HepG2 (cell line): ENCODE data around the gene PAXIP1. TPM values are rescaled to one million over a fixed set of nuclear protein-coding genes. Genes with fewer than 3 reads are reported as not detected.

Source experiments
- BCL6 ChIP-seq: IDR thresholded peaks from 2 replicates; pipeline ENCODE4 v1.6.1; 2016; ENCODE audit warnings: missing genetic modification reagents, missing compliant biosample characterization
- DMAP1 ChIP-seq: IDR thresholded peaks from 2 replicates; pipeline ENCODE4 v1.6.1; 2016
- MAZ ChIP-seq, 2 experiments: sonication (generic) in 1 of 2; formaldehyde crosslinking in 1 of 2; IDR thresholded peaks; 2 replicates each; pipeline versions ENCODE4 v1.5.0 to v1.6.1; 2012 to 2020; ENCODE audit warnings: low read depth in 2 of 2, mild to moderate bottlenecking in 2 of 2, borderline replicate concordance in 1 of 2, improper control_type of control experiment in 1 of 2, low read length in 1 of 2, missing genetic modification reagents in 1 of 2, moderate library complexity in 1 of 2
- MTA1 ChIP-seq: sonication (generic); formaldehyde crosslinking; IDR thresholded peaks from 2 replicates; pipeline ENCODE4 v1.4.0; 2020; ENCODE audit warnings: missing genetic modification reagents, mild to moderate bottlenecking, borderline replicate concordance
- ZHX1 ChIP-seq: sonication (generic); formaldehyde crosslinking; IDR thresholded peaks from 2 replicates; pipeline ENCODE4 v1.8.1; 2022; ENCODE audit warnings: low read depth, mild to moderate bottlenecking, missing genetic modification reagents
- ZNF12 ChIP-seq: sonication (generic); formaldehyde crosslinking; IDR thresholded peaks from 2 replicates; pipeline ENCODE4 v1.5.0; 2020; ENCODE audit warnings: missing genetic modification reagents
- ZNF407 ChIP-seq: sonication (generic); formaldehyde crosslinking; IDR thresholded peaks from one replicate; pipeline ENCODE4 v1.5.1; 2020; ENCODE audit warnings: mild to moderate bottlenecking, missing genetic modification reagents; ENCODE audit errors: not compliant biosample characterization
- ZNF556 ChIP-seq: sonication (generic); formaldehyde crosslinking; IDR thresholded peaks from 2 replicates; pipeline ENCODE4 v1.4.0; 2020; ENCODE audit warnings: mild to moderate bottlenecking, missing genetic modification reagents, borderline replicate concordance
- polyA plus RNA-seq, 8 experiments: library from polyadenylated mRNA; depleted of rRNA in 3 of 8; stranded (reverse) in 7 of 8; unstranded in 1 of 8; fragments of >200 nt; fragmentation: Illumina TruSeq in 4 of 8; extraction: Trizol in 4 of 8; gene quantifications; 2 replicates each; pipeline versions ENCODE4 v1.2.1 to v1.2.3, GENCODE V29; 2011 to 2016; ENCODE audit warnings: low read depth in 4 of 8, missing spikeins in 1 of 8, mixed read lengths in 1 of 8; ENCODE audit not compliant: insufficient read depth in 1 of 8
- total RNA-seq, 5 experiments: library from RNA; depleted of rRNA; stranded (reverse); fragments of >200 nt; fragmentation: Illumina TruSeq; extraction: Trizol; gene quantifications; 2 replicates each; pipeline ENCODE4 v1.2.3, GENCODE V29; 2016; ENCODE audit warnings: low read depth in 1 of 5
- TF ChIP-seq, protein P1 (sequence below): sonication (generic); formaldehyde crosslinking; IDR thresholded peaks from 2 replicates; pipeline ENCODE4 v1.4.0; 2020; ENCODE audit warnings: mild to moderate bottlenecking, low read depth, missing genetic modification reagents
- TF ChIP-seq, protein P2 (sequence below): sonication (generic); formaldehyde crosslinking; conservative IDR thresholded peaks from 2 replicates; pipeline ENCODE4 v1.4.0; 2020; ENCODE audit warnings: missing genetic modification reagents

PAXIP1 gene
- total and polyA plus RNA-seq, 2 of the 13 experiments (the other 11 are each of a cell fraction or from before 2014, with no cell fraction given) = 11.6 to 16.2 TPM

- TF ChIP-seq ZHX1 (CRISPR knock-in tag) (0 out of 2 replicates have a peak, but pooled peaks have one; percentile 31), MAZ (IDR thresholded peaks at IDR 0.05; ENCODE audit: borderline replicate concordance, low read depth, low read length) (peak; percentile 46; the same call in 1 of the 2 replicates), MAZ (CRISPR knock-in tag; IDR thresholded peaks at IDR 0.05; ENCODE audit: low read depth) (peak; percentile 68; the same call in 1 of the 2 replicates), BCL6 (CRISPR knock-in tag) (0 out of 2 replicates have a peak, but pooled peaks have one; percentile 20), ZNF407 (CRISPR knock-in tag) (no peak), ZNF556 (CRISPR knock-in tag) (0 out of 2 replicates have a peak, but pooled peaks have one; percentile 67), ZNF12 (CRISPR knock-in tag) (peak; percentile 45; the same call in 1 of the 2 replicates), DMAP1 (CRISPR knock-in tag) (peak; percentile 49; the same call in 1 of the 2 replicates), MTA1 (CRISPR knock-in tag) (peak; percentile 54; the same call in 1 of the 2 replicates)
- TF ChIP-seq, protein P1, sequence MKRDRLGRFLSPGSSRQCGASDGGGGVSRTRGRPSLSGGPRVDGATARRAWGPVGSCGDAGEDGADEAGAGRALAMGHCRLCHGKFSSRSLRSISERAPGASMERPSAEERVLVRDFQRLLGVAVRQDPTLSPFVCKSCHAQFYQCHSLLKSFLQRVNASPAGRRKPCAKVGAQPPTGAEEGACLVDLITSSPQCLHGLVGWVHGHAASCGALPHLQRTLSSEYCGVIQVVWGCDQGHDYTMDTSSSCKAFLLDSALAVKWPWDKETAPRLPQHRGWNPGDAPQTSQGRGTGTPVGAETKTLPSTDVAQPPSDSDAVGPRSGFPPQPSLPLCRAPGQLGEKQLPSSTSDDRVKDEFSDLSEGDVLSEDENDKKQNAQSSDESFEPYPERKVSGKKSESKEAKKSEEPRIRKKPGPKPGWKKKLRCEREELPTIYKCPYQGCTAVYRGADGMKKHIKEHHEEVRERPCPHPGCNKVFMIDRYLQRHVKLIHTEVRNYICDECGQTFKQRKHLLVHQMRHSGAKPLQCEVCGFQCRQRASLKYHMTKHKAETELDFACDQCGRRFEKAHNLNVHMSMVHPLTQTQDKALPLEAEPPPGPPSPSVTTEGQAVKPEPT = peak; percentile 85; the same call in 1 of the 2 replicates
- TF ChIP-seq, protein P2, sequence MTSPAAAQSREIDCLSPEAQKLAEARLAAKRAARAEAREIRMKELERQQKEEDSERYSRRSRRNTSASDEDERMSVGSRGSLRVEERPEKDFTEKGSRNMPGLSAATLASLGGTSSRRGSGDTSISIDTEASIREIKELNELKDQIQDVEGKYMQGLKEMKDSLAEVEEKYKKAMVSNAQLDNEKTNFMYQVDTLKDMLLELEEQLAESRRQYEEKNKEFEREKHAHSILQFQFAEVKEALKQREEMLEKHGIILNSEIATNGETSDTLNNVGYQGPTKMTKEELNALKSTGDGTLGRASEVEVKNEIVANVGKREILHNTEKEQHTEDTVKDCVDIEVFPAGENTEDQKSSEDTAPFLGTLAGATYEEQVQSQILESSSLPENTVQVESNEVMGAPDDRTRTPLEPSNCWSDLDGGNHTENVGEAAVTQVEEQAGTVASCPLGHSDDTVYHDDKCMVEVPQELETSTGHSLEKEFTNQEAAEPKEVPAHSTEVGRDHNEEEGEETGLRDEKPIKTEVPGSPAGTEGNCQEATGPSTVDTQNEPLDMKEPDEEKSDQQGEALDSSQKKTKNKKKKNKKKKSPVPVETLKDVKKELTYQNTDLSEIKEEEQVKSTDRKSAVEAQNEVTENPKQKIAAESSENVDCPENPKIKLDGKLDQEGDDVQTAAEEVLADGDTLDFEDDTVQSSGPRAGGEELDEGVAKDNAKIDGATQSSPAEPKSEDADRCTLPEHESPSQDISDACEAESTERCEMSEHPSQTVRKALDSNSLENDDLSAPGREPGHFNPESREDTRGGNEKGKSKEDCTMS (CRISPR knock-in tag) = no peak
Measured at GRCh38 chr7:155003376-155004214, 671 bp upstream of the PAXIP1 start (continued).
